Forelimb muscle (tissue), 1 donor: ENCODE data around the gene CHRM5. TPM values are rescaled to one million over a fixed set of nuclear protein-coding genes. Genes with fewer than 3 reads are reported as not detected.
"Not testable (repeated sequence)": the region's sequence is repeated elsewhere in the genome, so short reads cannot be mapped to it uniquely, and the experiment has no call there.

Source experiments
- DNase-seq: peaks from one replicate; pipeline ENCODE4 v3.0.0-alpha.2; 2013; ENCODE audit warnings: low read depth
- polyA plus RNA-seq: library from polyadenylated mRNA; unstranded; fragments of 120-200 nt; gene quantifications from one replicate; pipeline ENCODE4 v1.2.1, GENCODE V29; 2013; ENCODE audit not compliant: insufficient read length

CHRM5 gene
- polyA plus RNA-seq, 1 donor = not detected

DNA sequence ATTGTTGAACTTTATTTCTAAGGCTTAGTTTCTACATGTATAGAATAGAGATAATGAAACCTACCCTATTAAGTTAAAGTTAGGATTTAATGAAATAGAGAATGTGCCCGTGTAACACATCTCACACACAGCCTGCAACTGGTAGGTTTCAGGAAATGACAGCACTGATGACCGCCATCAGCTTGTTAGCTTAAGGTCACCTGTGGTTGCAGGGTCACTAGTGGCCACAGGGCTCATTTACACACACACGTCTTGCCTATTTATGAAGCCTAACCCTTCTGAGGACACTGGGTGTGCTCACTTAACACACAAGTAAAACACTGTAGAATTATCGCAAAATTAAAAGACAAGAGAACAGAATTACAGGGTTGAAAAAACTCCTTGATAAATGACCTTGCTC is 20.1 kb downstream of the CHRM5 start:
- DNase-seq = no peak

DNA sequence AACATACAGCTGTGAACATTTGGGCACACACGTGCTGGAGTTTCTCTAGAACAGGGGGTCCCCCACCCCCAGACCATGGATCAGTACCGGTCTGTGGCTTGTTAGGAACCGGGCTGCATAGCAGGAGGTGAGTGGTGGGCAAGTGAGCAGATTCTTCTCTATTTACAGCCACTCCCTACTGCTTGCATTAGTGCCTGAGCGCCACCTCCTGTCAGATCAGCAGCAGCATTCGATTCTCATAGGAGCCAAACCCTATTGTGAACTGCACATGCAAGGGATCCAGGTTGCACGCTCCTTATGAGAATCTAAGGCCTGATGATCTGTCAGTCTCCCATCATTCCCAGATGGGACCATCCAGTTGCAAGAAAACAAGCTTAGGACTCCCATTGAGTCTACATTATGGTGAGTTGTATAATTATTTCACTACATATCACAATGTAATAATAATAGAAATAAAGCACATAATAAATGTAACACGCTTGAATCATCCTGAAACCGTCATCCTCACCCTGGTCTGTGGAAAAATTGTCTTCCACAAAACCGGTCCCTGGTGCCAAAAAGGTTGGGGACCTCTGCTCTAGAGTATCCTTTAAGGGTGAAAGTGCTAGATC is 25.8 kb downstream of the CHRM5 start:
- no peak for DNase-seq

DNA sequence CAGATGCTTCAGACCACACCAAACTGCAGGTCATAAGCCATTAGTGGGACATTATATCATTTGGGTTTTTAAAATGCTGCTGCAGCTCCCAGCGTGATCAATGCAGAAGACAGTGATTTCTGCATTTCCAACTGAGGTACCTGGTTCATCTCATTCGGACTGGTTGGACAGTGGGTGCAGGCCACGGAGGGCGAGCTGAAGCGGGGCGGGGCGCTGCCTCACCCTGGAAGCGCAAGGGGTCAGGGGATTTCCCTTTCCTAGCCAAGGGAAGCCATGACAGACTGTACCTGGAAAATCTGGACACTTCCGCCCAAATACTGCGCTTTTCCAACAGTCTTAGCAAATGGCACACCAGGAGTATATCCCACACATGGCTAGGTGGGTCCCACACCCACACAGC is 27.4 kb downstream of the CHRM5 start:
- DNase-seq = not testable (repeated sequence)

DNA sequence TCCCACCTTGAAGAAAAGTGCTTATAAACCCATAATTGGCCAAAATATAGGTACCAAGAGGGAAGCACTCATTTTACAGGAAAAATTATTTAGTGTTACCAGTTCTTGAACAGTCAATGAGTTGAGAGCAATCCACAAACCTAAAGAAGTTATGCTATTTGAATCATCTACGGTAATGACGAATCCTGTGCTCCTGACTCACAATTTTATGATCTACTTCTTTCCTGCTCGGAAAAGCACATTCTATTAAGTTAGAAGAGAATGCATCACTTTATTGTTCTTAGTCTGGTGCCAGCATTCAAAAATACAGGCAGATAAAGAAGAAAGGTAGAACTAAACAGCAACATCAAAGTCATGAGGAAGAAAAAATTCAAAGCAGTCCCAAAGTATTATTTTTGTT is 33.2 kb downstream of the CHRM5 start:
- DNase-seq = no peak

DNA sequence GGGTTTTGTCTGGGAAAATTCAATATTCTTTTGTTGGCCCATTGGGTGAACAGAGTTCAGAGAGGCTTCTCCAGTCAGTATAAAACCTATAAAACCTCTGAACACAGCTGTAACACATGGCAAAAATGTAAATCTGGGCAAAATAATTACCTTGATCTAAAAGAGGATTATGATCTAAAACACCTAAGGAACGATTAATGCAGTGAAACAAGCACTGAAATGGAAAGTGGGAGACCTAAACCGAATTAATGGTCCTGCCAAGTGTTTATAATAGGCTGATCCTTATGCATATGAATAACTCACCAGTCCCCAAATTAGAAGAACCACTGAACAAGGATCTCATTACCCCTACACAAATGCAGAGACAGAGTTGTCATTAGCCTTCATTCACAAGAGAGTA is 38.1 kb downstream of the CHRM5 start:
- no peak for DNase-seq

DNA sequence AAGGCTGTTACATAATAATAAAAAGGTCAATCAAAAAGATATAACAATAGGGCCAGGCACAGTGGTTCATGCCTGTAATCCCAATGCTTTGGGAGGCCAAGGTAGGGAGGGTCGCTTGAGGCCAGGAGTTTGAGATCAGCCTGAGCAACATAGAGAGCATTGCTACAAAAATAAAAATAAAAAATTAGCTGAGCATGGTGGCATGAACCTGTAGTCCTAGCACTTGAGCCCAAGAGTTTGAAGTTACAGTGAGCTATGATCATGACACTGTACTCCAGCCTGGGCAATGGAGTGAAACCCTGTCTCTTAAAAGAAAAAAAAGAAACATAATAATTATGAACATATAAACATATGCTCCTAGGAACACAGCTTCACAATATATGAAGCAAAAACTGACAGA is 41.4 kb downstream of the CHRM5 start:
- no peak for DNase-seq

DNA sequence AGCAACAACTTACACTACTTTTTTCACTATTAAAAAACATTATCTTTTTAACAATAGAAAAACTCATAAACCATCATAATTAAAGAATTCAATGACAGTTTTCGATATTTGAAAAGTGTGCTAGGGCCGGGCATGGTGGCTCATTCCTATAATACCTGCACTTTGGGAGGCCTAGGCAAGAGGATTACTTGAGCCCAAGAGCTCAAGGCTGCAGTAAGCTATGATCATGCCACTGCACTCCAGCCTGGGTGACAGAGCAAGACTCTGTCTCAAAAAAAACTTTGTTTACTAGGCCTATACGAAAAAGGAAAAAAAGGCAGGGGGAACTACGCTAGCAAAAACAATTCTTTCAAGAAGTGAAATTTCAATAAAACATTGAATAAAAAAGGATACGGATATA is 42.6 kb downstream of the CHRM5 start:
- DNase-seq = no peak

DNA sequence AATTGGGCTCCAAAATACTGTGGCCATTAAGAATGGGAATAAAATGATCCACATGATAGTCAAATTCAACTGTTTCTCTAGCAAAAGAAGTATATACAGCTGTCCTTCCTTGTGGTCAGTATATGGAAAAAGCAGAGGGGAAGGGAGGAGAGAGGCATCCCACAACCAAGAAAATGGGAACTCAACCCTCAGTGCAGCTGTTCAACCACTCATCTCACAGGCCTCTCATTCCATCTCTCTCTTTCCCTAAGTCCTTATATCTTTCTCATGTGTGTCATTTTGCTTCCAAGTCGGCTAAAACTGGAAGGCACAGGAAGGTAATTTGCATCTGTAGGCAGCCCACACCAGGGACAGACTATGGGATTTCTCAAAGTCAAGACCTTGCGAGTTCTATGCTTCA is 43.2 kb downstream of the CHRM5 start:
- peak; percentile 9 for DNase-seq

DNA sequence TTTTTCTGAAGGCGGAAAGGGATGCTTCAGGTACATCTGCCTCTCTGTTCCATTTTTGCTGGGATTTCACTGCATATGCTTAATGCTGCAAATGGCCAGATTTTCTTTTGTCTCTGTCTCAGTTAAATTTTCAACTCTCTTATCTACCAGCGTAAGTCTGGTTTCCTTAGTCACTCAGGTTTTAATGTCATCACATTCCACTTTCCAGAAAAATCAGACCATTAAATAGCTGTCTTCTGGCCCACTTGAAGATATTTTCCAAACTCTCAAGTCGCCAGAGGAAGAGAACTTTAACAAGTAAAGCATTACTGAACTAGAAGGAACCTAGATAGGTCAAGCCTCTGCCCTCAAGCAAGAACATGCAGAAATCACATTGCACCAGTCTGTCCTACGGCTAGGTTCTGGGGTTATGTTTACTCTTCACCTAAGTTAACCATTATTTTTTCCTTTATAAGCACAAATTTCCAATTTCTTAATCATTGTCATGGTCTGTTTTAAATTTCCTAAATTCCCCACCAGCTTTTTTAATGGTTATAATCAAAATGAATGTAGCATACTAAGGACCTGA is 44.2 kb downstream of the CHRM5 start:
- no peak for DNase-seq

DNA sequence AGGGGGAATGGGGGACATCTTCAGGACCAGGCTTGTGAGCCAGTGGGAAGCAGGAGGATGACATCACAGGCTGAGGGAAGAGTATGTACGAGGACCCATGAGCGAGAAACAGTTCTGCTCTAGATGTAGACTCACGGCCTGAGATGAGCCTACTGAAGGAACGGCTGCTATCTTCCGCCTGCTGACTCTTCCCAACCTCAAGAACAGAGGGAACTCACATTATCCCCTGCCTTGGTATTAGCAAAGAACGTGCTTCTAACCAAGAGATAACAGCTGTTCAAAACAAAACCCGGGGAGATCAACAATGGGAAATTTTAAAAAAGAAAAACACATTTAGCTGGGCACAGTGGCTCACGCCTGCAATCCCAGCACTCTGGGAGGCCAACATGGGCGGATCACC is 45.4 kb downstream of the CHRM5 start:
- no peak for DNase-seq

DNA sequence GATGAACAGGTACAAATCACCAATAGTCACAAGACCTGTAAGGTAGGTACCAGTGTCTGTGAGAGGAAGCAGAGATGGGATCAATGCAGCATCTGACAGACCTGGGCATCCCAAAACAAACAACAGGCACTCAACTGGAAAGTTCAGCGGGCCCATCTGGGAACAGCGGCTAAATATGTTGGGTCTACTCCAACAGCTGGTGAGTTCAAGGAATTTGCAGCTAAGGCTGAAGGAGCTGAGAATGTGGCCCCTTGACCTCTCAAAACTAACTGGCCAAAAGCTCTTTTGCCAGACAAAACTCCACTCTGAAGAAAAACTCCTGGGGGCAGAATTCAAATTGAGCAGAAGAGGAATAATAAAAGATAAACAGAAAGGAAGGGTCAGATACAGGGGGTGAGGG is 46.3 kb downstream of the CHRM5 start:
- no peak for DNase-seq

DNA sequence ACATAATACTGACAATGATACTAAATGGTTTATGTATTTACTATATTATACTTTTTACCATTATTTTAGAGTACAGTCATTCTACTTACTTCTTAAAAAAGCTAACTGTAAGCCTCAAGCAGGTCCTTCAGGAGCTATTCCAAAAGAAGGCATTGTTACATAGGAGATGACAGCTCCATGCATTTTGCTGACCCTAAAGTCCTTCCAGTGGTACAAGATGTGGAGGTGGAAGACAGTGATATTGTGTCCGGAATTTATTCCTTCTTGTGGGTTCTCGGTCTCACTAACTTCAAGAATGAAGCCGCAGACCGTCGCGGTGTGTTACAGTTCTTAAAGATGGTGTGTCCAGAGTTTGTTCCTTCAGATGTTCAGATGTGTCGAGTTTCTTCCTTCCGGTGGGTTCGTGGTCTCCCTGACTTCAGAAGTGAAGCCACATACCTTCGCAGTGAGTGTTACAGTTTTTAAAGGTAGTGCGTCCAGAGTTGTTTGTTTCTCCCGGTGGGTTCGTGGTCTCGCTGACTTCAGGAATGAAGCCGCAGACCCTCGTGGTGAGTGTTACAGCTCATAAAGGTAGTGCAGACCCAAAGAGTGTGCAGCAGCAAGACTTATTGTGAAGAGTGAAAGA is 49.8 kb downstream of the CHRM5 start:
- DNase-seq = no peak

DNA sequence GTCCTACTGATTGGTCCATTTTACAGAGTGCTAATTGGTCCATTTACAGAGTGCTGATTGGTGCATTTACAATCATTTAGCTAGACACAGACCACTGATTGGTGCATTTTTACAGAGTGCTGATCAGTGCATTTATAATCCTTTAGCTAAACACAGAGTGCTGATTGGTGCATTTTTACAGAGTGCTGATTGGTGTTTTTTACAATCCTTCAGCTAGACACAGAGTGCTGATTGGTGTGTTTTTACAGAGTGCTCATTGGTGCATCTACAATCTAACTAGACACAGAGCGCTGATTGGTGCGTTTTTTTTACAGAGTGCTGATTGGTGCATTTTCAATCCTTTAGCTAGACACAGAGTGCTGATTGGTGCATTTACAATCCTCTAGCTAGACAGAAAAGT is 50.4 kb downstream of the CHRM5 start:
- not testable (repeated sequence) for DNase-seq

DNA sequence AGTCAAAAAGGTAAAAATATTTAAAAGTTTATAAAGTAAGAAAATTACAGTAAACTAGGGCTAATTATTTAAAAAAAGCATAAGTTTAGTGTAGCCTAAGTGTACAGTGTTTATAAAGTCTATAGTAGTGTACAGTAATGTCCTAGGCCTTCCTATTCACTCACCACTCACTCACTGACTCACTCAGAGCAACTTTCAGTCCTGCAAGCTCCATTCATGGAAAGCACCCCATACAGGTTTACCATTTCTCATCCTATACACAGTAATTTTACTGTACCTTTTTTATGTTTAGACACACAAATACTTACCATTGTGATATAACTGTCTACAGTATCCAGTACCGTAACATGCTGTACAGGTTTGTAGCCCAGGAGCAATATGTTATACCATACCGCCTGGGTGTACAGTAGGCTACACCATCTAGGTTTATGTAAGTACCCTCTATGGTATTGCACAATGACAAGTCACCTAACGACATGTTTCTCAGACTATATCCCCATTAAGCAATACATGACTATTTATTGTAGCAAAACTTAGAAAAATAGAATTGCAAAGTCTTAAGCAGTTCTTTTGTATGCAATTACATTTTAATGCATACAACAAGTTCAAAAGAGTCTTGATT is 51.2 kb downstream of the CHRM5 start:
- no peak for DNase-seq

DNA sequence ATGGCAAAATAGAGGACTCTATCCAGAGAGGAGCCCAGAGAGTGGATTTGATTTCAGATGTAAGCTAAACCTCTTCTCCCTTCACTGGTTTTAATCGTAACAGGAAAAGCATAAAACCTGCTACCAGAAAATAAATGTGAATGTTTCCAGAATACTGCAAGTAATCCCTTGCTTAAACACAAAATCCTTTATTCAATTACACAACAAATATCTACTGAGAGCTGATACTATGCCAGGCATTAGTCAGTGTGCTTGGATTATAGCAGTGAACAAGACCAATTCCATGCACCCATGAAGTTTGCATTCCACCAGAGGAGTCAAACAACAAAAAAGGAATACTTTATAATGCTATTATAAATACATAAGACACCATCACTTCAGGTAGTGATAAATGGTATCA is 55.6 kb downstream of the CHRM5 start:
- DNase-seq = no peak

DNA sequence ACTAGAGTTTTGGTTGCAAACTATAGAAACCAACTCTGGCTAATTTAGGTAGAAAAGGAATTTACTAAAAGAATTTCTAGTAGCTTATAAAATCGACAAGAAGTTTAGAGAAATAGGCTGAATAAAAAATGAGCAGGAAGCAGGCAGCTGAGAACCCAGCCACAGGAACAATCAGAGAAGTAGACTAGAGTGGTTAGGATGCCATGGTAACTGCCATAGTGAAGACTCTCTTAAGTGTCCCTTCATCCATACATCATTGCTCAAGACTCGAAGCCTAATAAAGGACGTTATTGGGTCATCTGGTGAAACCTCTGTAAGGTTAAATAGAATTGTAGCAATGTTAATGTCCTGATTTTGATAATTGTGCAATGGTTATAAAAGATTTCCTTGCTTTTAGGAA is 57.0 kb downstream of the CHRM5 start:
- no peak for DNase-seq

DNA sequence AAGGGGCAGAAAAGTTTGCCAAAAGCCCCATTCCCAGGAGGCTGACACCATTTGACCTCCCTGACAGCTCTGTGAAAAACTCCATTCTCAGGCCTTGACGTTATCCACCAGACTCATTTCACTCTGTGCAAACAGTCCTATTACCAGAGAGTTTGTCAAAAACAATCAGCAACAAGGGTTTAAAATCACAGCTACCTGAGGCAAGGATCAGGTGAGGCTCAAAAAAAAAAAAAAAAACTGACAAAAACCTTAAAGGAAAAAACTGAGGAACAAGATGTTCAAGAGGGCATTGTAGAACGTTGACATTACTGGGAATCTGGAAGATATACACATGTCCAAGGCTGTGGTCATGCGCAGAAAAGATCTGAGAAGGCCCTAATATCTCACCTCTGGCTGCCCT is 59.3 kb downstream of the CHRM5 start:
- no peak for DNase-seq

DNA sequence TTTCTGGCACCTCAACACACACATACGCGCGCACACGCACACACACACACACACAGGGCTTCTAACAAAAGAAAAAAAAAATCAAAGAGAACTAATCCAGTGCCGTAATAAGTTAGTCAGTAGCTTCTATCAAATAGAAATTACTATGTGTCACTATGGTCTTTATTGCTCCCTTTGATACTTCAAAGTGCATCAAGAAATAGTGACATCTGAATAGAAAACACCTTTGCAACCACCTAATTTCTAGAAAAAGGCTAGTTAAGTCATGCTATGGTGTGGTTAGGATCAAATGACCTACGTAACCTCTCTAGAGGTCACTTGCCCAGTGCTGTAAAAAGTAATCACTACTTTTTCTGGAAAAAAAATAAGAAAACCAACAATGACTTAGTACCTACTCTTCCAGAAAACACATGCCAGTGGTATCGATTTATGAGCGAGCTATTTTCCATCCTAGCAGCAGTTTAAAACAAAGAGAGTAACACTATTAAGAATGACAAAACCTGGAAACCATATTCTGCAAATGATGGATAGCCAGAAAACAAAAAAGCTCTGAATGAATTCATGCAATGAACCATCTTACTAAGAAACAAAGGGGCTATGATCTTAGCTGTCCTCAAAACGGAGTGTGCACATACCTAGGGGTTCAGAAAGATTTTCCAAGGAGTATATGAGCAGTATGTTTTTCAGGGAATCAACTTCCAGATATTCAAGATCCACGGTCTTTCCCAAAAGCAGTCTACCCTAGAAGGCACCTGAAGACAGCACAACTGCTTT is 63.9 kb downstream of the CHRM5 start:
- DNase-seq = no peak

DNA sequence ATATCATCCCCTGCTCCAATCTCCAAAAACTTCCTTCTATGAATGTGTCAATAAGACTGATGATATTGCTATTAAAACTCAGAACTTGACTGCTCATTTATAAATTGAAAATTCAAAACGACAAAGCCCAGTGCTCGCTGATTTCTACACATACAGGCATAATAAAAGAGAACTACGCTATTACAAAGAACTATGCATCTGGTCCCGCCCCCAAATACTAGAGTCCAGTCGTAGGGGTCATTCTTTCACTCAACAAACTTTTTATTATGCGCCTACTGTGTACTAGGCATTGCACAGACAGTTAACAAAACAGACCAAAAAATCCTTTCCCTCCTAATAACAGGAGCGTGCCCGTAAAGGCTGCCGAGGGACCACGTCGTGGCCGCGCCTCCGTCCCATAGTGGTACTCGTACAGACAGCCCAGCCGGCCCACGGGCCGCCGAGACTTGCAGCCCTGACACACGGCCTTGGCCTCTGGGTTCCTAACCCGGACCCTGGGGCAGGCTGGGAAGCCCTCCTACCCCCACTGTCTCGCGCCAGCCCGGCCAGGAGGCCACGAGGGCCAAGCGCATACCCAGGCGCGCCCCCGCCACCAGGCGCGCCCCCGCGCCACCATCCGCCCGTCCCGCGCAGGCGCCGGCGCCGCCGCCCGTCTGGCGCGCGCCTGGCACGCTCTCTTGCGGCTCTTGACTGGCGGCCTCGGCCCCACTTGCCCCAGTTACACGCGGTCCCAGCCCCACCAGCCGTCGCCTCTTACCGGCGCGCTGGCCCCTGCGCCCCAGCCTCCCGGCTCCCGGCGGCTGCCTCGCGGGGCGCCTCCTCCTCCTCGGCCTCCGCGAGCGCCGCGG is 70.0 kb downstream of the CHRM5 start:
- peak; percentile 55 for DNase-seq

DNA sequence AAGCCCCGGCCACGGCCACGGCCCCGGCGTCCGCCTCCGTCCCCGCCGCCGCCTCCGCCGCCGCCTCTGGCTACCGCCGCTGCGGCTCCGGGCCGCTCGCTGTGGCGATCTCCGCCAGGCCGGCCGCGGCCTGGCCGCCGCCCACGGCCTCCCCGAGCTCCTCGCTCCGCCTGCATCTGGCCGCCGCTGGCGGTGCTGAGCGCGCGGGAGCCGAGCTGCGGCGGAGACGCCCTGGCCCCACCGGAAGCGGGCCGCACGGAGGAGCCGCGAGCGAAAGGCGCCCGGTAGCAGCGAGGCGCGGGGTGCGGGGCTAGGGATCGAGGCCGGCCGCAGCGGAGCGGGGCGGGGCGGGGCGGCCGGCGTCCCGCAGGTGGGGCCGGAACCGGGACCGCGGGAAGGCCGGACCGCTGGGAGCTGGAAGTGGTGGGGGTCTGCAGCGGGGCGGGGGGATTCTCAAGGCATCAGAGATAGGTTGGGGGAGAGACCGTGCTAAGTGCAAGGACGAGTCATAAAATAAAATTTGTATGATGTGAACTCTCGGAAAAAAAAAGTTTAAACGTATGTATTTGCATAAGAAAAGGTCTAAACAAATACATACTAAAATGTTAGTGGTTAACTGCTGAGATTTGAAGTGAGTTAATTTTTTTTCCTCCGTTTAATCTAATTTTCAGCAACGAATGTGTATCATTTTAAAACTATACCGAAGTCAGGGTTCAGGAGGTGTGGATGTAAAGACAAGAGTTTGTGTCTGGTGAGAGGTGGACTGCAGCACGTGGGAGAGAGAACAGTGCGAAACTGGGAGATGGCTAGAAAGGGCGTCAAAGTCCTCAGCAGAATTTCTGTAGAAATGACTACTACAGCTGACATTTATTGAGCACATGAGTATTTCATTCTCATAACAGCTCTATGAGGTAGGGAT is 70.8 kb downstream of the CHRM5 start, which contains the start of gene AVEN:
Gene AVEN (minus strand): TSS at position 334 of the 919 bp plus-strand sequence. CDS start 158 bp downstream, at position 176.
- no peak for DNase-seq
